Endothelial cell of umbilical vein (primary cell): ENCODE data around the gene OR10K1. TPM values are rescaled to one million over a fixed set of nuclear protein-coding genes. Genes with fewer than 3 reads are reported as not detected.

Experiments
- BruUV-seq: library from RNA; stranded (reverse); fragments of 400-500 nt; replicated peaks from 2 replicates; lab custom pipeline; 2021; lab: Mats Ljungman, UMichigan
- CTCF ChIA-PET: fragments of 300-600, 350-600 bp; sonication (Branson Sonifier 250); formaldehyde crosslinking; loops from one replicate; lab custom pipeline; 2021; ENCODE audit warnings: antibody characterized with exemption, inconsistent platforms; lab: Charles Lee
- POLR2A ChIA-PET: fragments of 300-600, 350-600 bp; sonication (Branson Sonifier 250); formaldehyde crosslinking; loops from one replicate; lab custom pipeline; 2021; ENCODE audit warnings: antibody characterized with exemption, inconsistent platforms; lab: Charles Lee
- DNase-seq: peaks from one replicate; pipeline ENCODE4 v3.0.0-alpha.2; 2011; ENCODE audit warnings: low read depth, low spot score
- FAIRE-seq: peaks from 2 replicates; lab custom pipeline; 2011; peaks lifted over from hg19 to GRCh38; lab: Jason Lieb, UNC
- H2AFZ ChIP-seq: 2 replicates; pipeline ENCODE4 v1.6.0; 2012; ENCODE audit warnings: low read depth, low read length, control low read depth, inconsistent platforms
- H3K27ac ChIP-seq: 2 replicates; pipeline ENCODE4 v1.5.1; 2011; ENCODE audit warnings: low read depth, mild to moderate bottlenecking, control low read depth, low read length, moderate library complexity; ENCODE audit not compliant: insufficient read depth
- H3K27me3 ChIP-seq, 2 experiments: 2 replicates each; pipeline versions ENCODE4 v1.6.0 to v1.6.1; 2011; ENCODE audit warnings: low read length in 2 of 2, mixed read lengths in 1 of 2; ENCODE audit not compliant: control insufficient read depth in 2 of 2, insufficient read depth in 2 of 2
- H3K36me3 ChIP-seq, 2 experiments: 2 replicates in 1 of 2; 3 replicates in 1 of 2; pipeline ENCODE4 v1.5.1; 2011; ENCODE audit warnings: low read length in 2 of 2, mild to moderate bottlenecking in 1 of 2, moderate library complexity in 1 of 2; ENCODE audit not compliant: control insufficient read depth in 2 of 2, insufficient read depth in 2 of 2; ENCODE audit errors: extremely low read depth in 1 of 2
- H3K4me1 ChIP-seq: 3 replicates; pipeline ENCODE4 v1.5.1; 2011; ENCODE audit warnings: mild to moderate bottlenecking, low read length; ENCODE audit not compliant: control insufficient read depth, insufficient read depth; ENCODE audit errors: extremely low read depth
- H3K4me2 ChIP-seq: 2 replicates; pipeline ENCODE4 v1.6.1; 2011; ENCODE audit warnings: low read length, control low read depth, mixed read lengths; ENCODE audit not compliant: insufficient read depth
- H3K4me3 ChIP-seq, 3 experiments: fragments of 200-600 bp in 1 of 3; sonication (generic), shearing (Covaris generic) in 1 of 3; replicated peaks in 1 of 3; 2 replicates each; pipeline ENCODE4 v1.5.1; 2011 to 2016; ENCODE audit warnings: control low read depth in 3 of 3, low read length in 3 of 3, mild to moderate bottlenecking in 2 of 3, inconsistent platforms in 1 of 3, low read depth in 1 of 3, moderate library complexity in 1 of 3; ENCODE audit not compliant: insufficient read depth in 1 of 3
- H3K79me2 ChIP-seq: 2 replicates; pipeline ENCODE4 v1.6.0; 2012; ENCODE audit warnings: low read length, inconsistent platforms; ENCODE audit not compliant: control insufficient read depth, insufficient read depth
- H3K9ac ChIP-seq: replicated peaks from 2 replicates; pipeline ENCODE3; 2011; ENCODE audit warnings: low read length, control low read depth; ENCODE audit not compliant: insufficient read depth; ENCODE audit errors: extremely low read depth
- H3K9me1 ChIP-seq: replicated peaks from 3 replicates; pipeline ENCODE4 v1.6.0; 2011; ENCODE audit warnings: mild to moderate bottlenecking, low read length; ENCODE audit not compliant: control insufficient read depth, insufficient read depth; ENCODE audit errors: extremely low read depth
- H3K9me3 ChIP-seq: replicated peaks from 2 replicates; pipeline ENCODE4 v1.5.1; 2012; ENCODE audit warnings: low read length, inconsistent platforms; ENCODE audit not compliant: control insufficient read depth, insufficient read depth
- H4K20me1 ChIP-seq: replicated peaks from 2 replicates; pipeline ENCODE3; 2011; ENCODE audit warnings: mild to moderate bottlenecking, low read length; ENCODE audit not compliant: control insufficient read depth, insufficient read depth; ENCODE audit errors: extremely low read depth
- EZH2 ChIP-seq: IDR thresholded peaks from 2 replicates; pipeline ENCODE4 v1.6.1; 2012; ENCODE audit warnings: borderline replicate concordance, low read depth, mild to moderate bottlenecking, moderate library complexity, low read length, inconsistent platforms; ENCODE audit not compliant: severe bottlenecking
- FOS ChIP-seq: IDR thresholded peaks from 2 replicates; pipeline ENCODE4 v1.6.1; 2011; ENCODE audit warnings: mild to moderate bottlenecking, low read length, moderate library complexity, borderline replicate concordance; ENCODE audit not compliant: insufficient read depth
- GATA2 ChIP-seq: IDR thresholded peaks from 2 replicates; pipeline ENCODE4 v1.7.0; 2011; ENCODE audit warnings: low read depth, mild to moderate bottlenecking, moderate library complexity, mixed read lengths, low read length; ENCODE audit not compliant: insufficient read length, insufficient read depth
- JUN ChIP-seq: IDR thresholded peaks from 2 replicates; pipeline ENCODE4 v1.6.1; 2011; ENCODE audit warnings: borderline replicate concordance, low read depth; ENCODE audit not compliant: insufficient read length, insufficient read depth
- MYC ChIP-seq: IDR thresholded peaks from one replicate; pipeline ENCODE4 v1.6.1; 2011; ENCODE audit warnings: mild to moderate bottlenecking, low read depth, low read length
- POLR2A ChIP-seq: IDR thresholded peaks from 2 replicates; pipeline ENCODE4 v1.6.1; 2012; ENCODE audit warnings: low read depth, mild to moderate bottlenecking, control low read depth, low read length
- POLR2AphosphoS5 ChIP-seq: IDR thresholded peaks from 2 replicates; pipeline ENCODE4 v1.6.1; 2012; ENCODE audit warnings: low read depth, mild to moderate bottlenecking, control low read depth, low read length, moderate library complexity; ENCODE audit not compliant: insufficient read depth
- dilution Hi-C: fragments of 300-500 bp; cut with MboI; formaldehyde crosslinking; loops from one replicate; pipeline ENCODE4 v1.15.0; 2019; ENCODE audit warnings: low sequenced_read_pairs; ENCODE audit not compliant: extremely low pct_ligation_motif_present
- intact Hi-C: fragments of 100-400 bp; cut with micrococcal nuclease; formaldehyde crosslinking; loops from one replicate; pipeline ENCODE4 v1.10.0; 2022
- polyA plus RNA-seq, 4 experiments: library from polyadenylated mRNA; depleted of rRNA in 3 of 4; stranded (reverse) in 3 of 4; unstranded in 1 of 4; fragments of >200 nt; gene quantifications; 2 replicates each; pipeline versions ENCODE4 v1.2.1 to v1.2.3, GENCODE V29; 2011 to 2012; ENCODE audit warnings: missing spikeins in 1 of 4
- total RNA-seq: library from RNA; stranded (reverse); gene quantifications from 2 replicates; pipeline ENCODE4 v1.2.3, GENCODE V29; 2021
- TF ChIP-seq, protein P1 (sequence below): IDR thresholded peaks from 2 replicates; pipeline ENCODE4 v1.6.1; 2011; ENCODE audit not compliant: insufficient read depth, insufficient read length
- TF ChIP-seq, protein P2 (sequence below), 2 donors: IDR thresholded peaks; 1 replicate in 1 of 2; 2 replicates in 1 of 2; pipeline ENCODE4 v1.5.1; 2011; ENCODE audit warnings: low read length in 2 of 2, mild to moderate bottlenecking in 2 of 2, moderate library complexity in 2 of 2, control low read depth in 1 of 2, inconsistent platforms in 1 of 2, low read depth in 1 of 2; ENCODE audit not compliant: insufficient read depth in 1 of 2; ENCODE audit errors: extremely low read depth in 1 of 2

Gene OR10K1
- total and polyA plus RNA-seq, 2 donors (not counting 3 experiments of a cell fraction or from before 2014, with no cell fraction given) = not detected

DNA sequence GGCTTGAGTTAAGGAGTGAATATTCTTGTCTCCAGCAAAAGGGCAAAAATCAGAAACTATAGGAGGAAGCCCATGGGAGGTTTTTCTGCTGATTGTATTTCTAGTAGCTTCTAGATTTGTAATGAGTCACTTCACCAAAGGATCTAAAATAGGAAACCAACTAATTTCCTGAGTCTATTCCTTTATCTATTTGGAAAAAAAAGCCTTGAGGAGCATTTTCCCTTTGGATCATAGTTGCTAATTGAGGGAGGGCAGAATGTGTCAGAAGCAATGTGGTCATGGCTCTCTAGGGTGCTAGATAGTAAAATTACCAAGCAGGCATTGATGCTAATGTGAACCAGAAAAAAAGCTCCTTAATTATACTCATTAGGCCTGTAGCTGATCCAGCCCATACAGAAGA lies 10.3 kb downstream of the OR10K1 start, which contains the start of gene OR10R2:
Gene OR10R2 (plus strand): TSS at position 301 of the 400 bp plus-strand sequence. CDS start 106 bp downstream, outside the sequence.
- H3K9me3 ChIP-seq = no peaks in the 10 kb centered on the region
- no peak within 1 kb of the TSS for H3K9ac ChIP-seq
- ChIA-PET CTCF (no interaction called here), POLR2A (no interaction called here)
- no peak within 1 kb of the TSS for H2AFZ ChIP-seq
- intact Hi-C loops = no loop called here
- no peak for TF ChIP-seq FOS
- TF ChIP-seq, protein P1, sequence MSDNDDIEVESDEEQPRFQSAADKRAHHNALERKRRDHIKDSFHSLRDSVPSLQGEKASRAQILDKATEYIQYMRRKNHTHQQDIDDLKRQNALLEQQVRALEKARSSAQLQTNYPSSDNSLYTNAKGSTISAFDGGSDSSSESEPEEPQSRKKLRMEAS = no peak
- TF ChIP-seq, protein P2, sequence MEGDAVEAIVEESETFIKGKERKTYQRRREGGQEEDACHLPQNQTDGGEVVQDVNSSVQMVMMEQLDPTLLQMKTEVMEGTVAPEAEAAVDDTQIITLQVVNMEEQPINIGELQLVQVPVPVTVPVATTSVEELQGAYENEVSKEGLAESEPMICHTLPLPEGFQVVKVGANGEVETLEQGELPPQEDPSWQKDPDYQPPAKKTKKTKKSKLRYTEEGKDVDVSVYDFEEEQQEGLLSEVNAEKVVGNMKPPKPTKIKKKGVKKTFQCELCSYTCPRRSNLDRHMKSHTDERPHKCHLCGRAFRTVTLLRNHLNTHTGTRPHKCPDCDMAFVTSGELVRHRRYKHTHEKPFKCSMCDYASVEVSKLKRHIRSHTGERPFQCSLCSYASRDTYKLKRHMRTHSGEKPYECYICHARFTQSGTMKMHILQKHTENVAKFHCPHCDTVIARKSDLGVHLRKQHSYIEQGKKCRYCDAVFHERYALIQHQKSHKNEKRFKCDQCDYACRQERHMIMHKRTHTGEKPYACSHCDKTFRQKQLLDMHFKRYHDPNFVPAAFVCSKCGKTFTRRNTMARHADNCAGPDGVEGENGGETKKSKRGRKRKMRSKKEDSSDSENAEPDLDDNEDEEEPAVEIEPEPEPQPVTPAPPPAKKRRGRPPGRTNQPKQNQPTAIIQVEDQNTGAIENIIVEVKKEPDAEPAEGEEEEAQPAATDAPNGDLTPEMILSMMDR (IDR thresholded peaks at IDR 0.05; ENCODE audit: extremely low read depth in 1 of 2, insufficient read depth in 1 of 2, low read depth in 1 of 2, low read length in 2 of 2) = no peak
- H3K36me3 ChIP-seq = no peaks in the 10 kb centered on the region
- H3K4me2 ChIP-seq = no peak within 1 kb of the TSS
- no peak within 1 kb of the TSS for H3K27ac ChIP-seq
- no peaks in the 10 kb centered on the region for H3K27me3 ChIP-seq
- H3K4me3 ChIP-seq = no peak within 1 kb of the TSS
- DNase-seq = no peak
- H3K9me1 ChIP-seq = no peaks in the 10 kb centered on the region
- no peaks in the 10 kb centered on the region for H3K79me2 ChIP-seq
- no peaks in the 10 kb centered on the region for H4K20me1 ChIP-seq
- no peak for FAIRE-seq
- no TSS peak for BruUV-seq
- dilution Hi-C loops = no loop called here
- no peaks in the 10 kb centered on the region for H3K4me1 ChIP-seq

DNA sequence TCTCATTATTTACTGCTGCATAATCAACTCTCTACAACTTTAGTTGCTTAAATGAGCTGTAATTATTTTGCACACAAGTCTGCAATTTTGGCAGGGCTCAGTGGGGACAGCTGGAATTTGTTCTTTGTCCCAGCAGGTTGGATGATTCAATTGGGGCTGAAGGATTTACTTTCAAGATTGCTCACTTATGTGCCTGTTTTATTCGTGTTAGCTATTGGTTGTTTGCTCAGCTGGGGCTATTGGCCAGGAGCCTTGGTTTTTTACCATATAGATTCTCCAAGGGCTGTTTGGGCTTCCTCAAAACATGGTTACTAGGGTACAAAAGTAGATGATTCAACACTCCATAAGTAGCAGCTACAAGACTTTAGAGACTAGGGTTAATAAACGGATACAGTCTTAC lies 23.8 kb downstream of the OR10K1 start:
- Histone ChIP-seq H3K9me1 (no peaks in the 10 kb centered on the region), H4K20me1 (no peaks in the 10 kb centered on the region), H3K9ac (no peak overlapping the region), H2AFZ (no peak overlapping the region), H3K4me1 (no peaks in the 10 kb centered on the region), H3K27me3 (no peaks in the 10 kb centered on the region), H3K9me3 (no peaks in the 10 kb centered on the region), H3K4me3 (no peak overlapping the region), H3K27ac (no peak overlapping the region), H3K4me2 (no peak overlapping the region), H3K79me2 (no peaks in the 10 kb centered on the region), H3K36me3 (no peaks in the 10 kb centered on the region)
- intact Hi-C loops = no loop called here
- dilution Hi-C loops = no loop called here
- ChIA-PET CTCF (no interaction called here), POLR2A (no interaction called here)
- TF ChIP-seq GATA2 (no peak), JUN (no peak), FOS (no peak), EZH2 (no peak), POLR2AphosphoS5 (no peak), MYC (no peak), POLR2A (no peak)
- TF ChIP-seq, protein P2 (IDR thresholded peaks at IDR 0.05; ENCODE audit: extremely low read depth in 1 of 2, insufficient read depth in 1 of 2, low read depth in 1 of 2, low read length in 2 of 2) = no peak
- TF ChIP-seq, protein P1 = no peak
- no TSS peak for BruUV-seq
- FAIRE-seq (no peak), DNase-seq (no peak)
